ENCODE data around the gene LIX1.

DNA sequence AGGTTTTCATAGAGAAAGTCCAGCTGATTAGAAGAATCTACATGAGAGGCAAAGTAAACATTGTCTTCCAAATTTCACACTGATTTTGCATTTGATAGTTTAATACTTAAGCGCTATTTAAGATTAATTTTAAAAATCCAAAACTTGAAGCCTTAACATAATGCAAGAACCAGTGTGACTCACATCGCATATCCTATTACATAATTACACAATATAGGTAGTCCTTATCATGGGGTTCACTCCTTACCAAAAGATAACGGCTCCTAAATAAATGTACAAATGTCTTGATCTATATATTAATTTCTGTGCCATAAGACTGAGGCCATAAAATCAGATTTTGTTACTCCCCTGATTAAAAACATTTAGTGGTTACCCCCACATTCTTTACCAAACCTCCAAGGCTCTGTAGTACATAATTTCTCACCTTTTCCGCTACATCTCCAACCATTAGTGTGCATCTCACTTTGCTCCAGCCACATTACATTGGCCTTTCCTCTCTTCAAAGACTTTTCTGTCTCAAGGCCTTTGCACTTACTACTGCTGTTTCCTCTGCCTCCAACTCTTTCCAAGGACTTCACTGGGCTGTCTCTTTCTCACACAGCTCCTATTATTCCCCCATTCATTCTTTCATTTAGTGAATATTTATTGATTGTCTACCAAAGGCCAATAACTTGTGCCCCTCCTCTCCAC, 39.6 kb upstream of the LIX1 start:
- TF ChIP-seq, protein P1, sequence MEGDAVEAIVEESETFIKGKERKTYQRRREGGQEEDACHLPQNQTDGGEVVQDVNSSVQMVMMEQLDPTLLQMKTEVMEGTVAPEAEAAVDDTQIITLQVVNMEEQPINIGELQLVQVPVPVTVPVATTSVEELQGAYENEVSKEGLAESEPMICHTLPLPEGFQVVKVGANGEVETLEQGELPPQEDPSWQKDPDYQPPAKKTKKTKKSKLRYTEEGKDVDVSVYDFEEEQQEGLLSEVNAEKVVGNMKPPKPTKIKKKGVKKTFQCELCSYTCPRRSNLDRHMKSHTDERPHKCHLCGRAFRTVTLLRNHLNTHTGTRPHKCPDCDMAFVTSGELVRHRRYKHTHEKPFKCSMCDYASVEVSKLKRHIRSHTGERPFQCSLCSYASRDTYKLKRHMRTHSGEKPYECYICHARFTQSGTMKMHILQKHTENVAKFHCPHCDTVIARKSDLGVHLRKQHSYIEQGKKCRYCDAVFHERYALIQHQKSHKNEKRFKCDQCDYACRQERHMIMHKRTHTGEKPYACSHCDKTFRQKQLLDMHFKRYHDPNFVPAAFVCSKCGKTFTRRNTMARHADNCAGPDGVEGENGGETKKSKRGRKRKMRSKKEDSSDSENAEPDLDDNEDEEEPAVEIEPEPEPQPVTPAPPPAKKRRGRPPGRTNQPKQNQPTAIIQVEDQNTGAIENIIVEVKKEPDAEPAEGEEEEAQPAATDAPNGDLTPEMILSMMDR (IDR thresholded peaks at IDR 0.05) = no peak
- no peak for TF ChIP-seq POLR2A (IDR thresholded peaks at IDR 0.05)
